ENCODE results near the gene ADD1.

GRCh38 chr4:2964706-2965258 lies 121.1 kb downstream of the ADD1 start:
- no peak for TF ChIP-seq CTCF (conservative IDR thresholded peaks at IDR 0.05 in 1 of 2, IDR thresholded peaks at IDR 0.05 in 1 of 2; ENCODE audit: extremely low read depth in 1 of 2, insufficient read depth in 1 of 2, low read depth in 1 of 2, low read length in 2 of 2)
- no peak for TF ChIP-seq EZH2 (IDR thresholded peaks at IDR 0.05; ENCODE audit: borderline replicate concordance, low read length)

Data from mammary epithelial cell (primary cell).